WERI-Rb-1 (cell line): Measurements from ENCODE around the gene ARL1.

ENCODE experiments used
- DNase-seq: peaks from one replicate; pipeline ENCODE4 v3.0.0-alpha.2; 2020
- H3K27ac ChIP-seq: fragments of 250-450 bp; sonication (Bioruptor Pico); 2 replicates; pipeline ENCODE4 v1.5.1; 2020; ENCODE audit warnings: mild to moderate bottlenecking, moderate library complexity
- H3K27me3 ChIP-seq: fragments of 250-450 bp; sonication (Bioruptor Pico); 2 replicates; pipeline ENCODE4 v1.5.1; 2021; ENCODE audit warnings: mild to moderate bottlenecking, low read depth, moderate library complexity; ENCODE audit not compliant: insufficient read depth, severe bottlenecking
- H3K36me3 ChIP-seq: fragments of 250-450 bp; sonication (Bioruptor Pico); 2 replicates; pipeline ENCODE4 v1.5.1; 2020; ENCODE audit warnings: mild to moderate bottlenecking, moderate library complexity
- H3K4me3 ChIP-seq: 2 replicates; pipeline ENCODE4 v1.5.1; 2011; ENCODE audit warnings: low read depth, mild to moderate bottlenecking, control low read depth, low read length
- H3K9me3 ChIP-seq: fragments of 250-450 bp; sonication (Bioruptor Pico); 2 replicates; pipeline ENCODE4 v1.5.1; 2021; ENCODE audit warnings: mild to moderate bottlenecking, moderate library complexity; ENCODE audit not compliant: severe bottlenecking
- TF ChIP-seq, protein P1 (sequence below): IDR thresholded peaks from 2 replicates; pipeline ENCODE4 v1.5.1; 2011; ENCODE audit warnings: low read depth, mild to moderate bottlenecking, control low read depth, inconsistent platforms, low read length

The ARL1 gene

DNA sequence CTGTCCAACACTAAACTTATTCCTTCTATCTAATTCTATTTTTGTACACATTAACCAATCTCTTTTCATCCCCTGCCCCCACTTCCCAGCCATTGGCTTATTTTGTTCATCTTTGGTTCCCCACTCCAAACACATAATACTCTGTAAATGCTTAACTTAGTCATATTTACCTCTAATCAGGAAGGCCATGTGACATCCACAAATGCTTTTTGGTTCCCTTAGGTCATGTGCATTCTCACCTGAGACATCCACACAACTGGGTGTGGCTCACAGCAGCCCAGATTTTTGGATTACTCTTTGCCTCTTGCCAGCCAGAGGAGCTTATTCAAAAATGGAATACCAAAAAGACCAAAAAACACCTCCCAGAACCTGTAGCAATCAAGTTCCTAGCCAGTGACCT is 28.4 kb downstream of the ARL1 start:
- no peaks in the 10 kb centered on the region for H3K27me3 ChIP-seq
- no peaks in the 10 kb centered on the region for H3K9me3 ChIP-seq
- H3K36me3 ChIP-seq, result peaks cover 58% of the 10 kb centered on the region
- H3K27ac ChIP-seq, result no peak overlapping the region
- TF ChIP-seq, protein P1, sequence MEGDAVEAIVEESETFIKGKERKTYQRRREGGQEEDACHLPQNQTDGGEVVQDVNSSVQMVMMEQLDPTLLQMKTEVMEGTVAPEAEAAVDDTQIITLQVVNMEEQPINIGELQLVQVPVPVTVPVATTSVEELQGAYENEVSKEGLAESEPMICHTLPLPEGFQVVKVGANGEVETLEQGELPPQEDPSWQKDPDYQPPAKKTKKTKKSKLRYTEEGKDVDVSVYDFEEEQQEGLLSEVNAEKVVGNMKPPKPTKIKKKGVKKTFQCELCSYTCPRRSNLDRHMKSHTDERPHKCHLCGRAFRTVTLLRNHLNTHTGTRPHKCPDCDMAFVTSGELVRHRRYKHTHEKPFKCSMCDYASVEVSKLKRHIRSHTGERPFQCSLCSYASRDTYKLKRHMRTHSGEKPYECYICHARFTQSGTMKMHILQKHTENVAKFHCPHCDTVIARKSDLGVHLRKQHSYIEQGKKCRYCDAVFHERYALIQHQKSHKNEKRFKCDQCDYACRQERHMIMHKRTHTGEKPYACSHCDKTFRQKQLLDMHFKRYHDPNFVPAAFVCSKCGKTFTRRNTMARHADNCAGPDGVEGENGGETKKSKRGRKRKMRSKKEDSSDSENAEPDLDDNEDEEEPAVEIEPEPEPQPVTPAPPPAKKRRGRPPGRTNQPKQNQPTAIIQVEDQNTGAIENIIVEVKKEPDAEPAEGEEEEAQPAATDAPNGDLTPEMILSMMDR, result no peak
- DNase-seq, result no peak
- no peak overlapping the region for H3K4me3 ChIP-seq

DNA sequence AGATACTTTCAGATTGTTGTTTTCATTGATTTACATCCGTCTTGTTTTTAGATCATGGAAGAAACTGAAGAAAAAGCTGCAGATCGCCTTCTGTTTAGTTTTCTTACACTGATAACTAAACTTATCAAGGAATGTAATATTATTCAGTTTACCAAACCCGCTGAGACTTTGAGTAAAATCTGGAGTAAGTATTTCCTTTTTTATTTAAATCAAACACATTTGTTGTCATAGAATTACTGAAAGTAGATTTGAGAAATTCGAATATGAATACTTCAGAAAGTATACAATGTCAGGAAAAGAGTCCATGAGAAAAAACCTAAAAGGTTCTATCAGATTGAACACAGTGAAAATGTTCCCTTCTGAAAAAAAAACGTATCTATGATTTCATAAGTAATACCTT is 32.0 kb downstream of the ARL1 start:
- Histone ChIP-seq H3K27me3 (no peaks in the 10 kb centered on the region), H3K27ac (no peak overlapping the region), H3K4me3 (no peak overlapping the region), H3K9me3 (no peaks in the 10 kb centered on the region), H3K36me3 (peaks cover 61% of the 10 kb centered on the region)
- TF ChIP-seq, protein P1, result no peak
- DNase-seq, result no peak

DNA sequence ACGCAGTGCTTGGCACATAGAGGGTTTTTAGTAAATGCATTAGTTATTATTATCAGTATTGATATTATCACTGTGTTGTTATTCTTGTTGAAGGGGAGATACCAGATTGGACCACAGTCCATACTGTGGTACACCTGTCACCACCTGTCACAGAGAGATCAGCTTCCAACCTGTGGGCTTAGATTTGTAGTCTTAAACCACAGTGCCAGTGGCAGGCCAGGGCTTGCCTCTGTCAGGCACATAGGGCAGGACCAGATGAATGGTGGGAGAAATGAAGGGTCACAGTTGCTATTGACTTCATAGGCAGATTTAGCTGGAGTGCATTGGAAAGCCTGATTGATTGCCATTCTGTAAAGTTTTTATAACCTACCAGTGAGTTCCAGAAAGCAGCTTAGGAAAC is 35.1 kb downstream of the ARL1 start:
- Histone ChIP-seq H3K27ac (peak overlapping the region; percentile 39), H3K9me3 (no peaks in the 10 kb centered on the region), H3K36me3 (peaks cover 67% of the 10 kb centered on the region), H3K4me3 (no peak overlapping the region), H3K27me3 (no peaks in the 10 kb centered on the region)
- peak; percentile 59 for DNase-seq
- TF ChIP-seq, protein P1, result no peak

DNA sequence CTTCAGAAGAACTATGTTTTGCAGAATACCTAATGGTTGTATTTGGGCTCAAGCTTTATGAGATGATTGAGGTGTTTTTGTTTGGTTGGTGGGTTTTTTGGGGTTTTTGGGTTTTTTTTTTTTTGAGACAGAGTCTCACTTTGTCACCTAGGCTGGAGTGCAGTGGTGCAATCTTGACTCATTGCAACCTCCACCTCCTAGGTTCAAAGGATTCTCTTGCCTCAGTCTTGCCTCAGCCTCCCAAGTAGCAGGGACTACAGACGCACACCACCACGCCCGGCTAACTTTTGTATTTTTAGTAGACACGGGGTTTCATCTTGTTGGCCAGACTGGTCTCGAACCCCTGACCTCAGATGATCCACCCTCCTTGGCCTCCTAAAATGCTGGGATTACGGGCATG is 39.6 kb downstream of the ARL1 start:
- H3K4me3 ChIP-seq, result no peak overlapping the region
- no peaks in the 10 kb centered on the region for H3K9me3 ChIP-seq
- H3K36me3 ChIP-seq, result peaks cover 56% of the 10 kb centered on the region
- H3K27me3 ChIP-seq, result no peaks in the 10 kb centered on the region
- no peak overlapping the region for H3K27ac ChIP-seq
- DNase-seq, result no peak
- TF ChIP-seq, protein P1, result no peak

DNA sequence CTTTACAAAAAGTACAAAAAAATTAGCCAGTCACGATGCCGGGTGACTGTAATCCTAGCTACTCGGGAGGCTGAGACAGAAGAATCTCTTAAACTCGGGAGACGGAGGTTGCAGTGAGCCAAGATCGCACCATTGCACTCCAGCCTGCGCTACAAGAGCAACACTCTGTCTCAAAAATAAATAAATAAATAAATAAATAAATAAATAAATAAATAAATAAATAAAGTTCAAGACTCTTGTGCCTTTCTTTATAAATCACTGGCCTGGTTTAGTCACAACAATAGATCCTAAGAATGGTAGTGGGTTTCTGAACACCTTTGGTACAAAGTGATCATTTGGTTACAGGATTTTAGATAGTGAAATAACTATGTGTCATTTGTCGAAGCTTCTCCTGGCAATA is 46.1 kb downstream of the ARL1 start:
- Histone ChIP-seq H3K27me3 (no peaks in the 10 kb centered on the region), H3K4me3 (no peak overlapping the region), H3K9me3 (no peaks in the 10 kb centered on the region), H3K36me3 (peaks cover 45% of the 10 kb centered on the region), H3K27ac (no peak overlapping the region)
- DNase-seq, result no peak
- TF ChIP-seq, protein P1, result no peak

DNA sequence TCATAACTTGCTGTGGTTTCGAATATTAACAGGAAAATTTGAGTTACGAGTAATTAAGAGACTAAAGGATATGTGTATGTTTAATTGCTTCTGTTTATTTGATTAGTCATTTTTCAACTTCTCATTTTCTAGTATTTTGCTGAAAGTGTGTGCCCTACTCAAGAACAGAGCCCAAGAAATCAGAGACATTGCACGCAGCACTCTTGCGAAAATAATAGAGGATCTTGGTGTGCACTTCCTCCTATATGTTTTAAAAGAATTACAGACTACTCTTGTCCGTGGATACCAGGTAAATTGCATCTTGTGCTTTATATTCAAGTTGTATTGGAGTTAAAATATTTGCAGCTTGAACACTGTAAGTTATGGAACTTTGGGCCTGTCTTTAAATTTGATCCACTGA is 50.8 kb downstream of the ARL1 start:
- H3K27me3 ChIP-seq, result no peaks in the 10 kb centered on the region
- peaks cover 26% of the 10 kb centered on the region for H3K36me3 ChIP-seq
- H3K9me3 ChIP-seq, result no peaks in the 10 kb centered on the region
- no peak overlapping the region for H3K4me3 ChIP-seq
- no peak for DNase-seq
- H3K27ac ChIP-seq, result no peak overlapping the region
- TF ChIP-seq, protein P1, result no peak
